ENCODE data around the gene CD79A.
A peak's percentile ranks its signal among the peaks of the same experiment; 100 is the strongest.

CD79A gene

GRCh38 chr19:41928754-41929535, 51.9 kb downstream of the CD79A start:
- H3K4me3 ChIP-seq (ENCODE audit: control insufficient read depth, low read depth, low read length) = peak overlapping the region; percentile 2
- TF ChIP-seq CTCF (conservative IDR thresholded peaks at IDR 0.05; ENCODE audit: control insufficient read depth, insufficient read depth, low read depth, low read length) = no peak
- no peak for DNase-seq (ENCODE audit: low read depth)

- no peak for DNase-seq (ENCODE audit: low read depth)
- no peak for TF ChIP-seq CTCF (conservative IDR thresholded peaks at IDR 0.05; ENCODE audit: control insufficient read depth, insufficient read depth, low read depth, low read length)
- H3K4me3 ChIP-seq (ENCODE audit: control insufficient read depth, low read depth, low read length) = no peak overlapping the region
These were observed 52.5 kb downstream of the CD79A start for GRCh38 chr19:41929536-41930071.

- no peak for TF ChIP-seq CTCF (conservative IDR thresholded peaks at IDR 0.05; ENCODE audit: control insufficient read depth, insufficient read depth, low read depth, low read length)
- H3K4me3 ChIP-seq (ENCODE audit: control insufficient read depth, low read depth, low read length) = no peak overlapping the region
- DNase-seq (ENCODE audit: low read depth) = no peak
These were observed 53.2 kb downstream of the CD79A start for GRCh38 chr19:41930322-41930722.

Measured in fibroblast of mammary gland (primary cell).